ENCODE results near the gene ZNF511. TPM values are rescaled to one million over a fixed set of nuclear protein-coding genes. Genes with fewer than 3 reads are reported as not detected.

ZNF511 gene
- total RNA-seq, 2 experiments from 2014 or later: 58.0 to 60.1 TPM

DNA sequence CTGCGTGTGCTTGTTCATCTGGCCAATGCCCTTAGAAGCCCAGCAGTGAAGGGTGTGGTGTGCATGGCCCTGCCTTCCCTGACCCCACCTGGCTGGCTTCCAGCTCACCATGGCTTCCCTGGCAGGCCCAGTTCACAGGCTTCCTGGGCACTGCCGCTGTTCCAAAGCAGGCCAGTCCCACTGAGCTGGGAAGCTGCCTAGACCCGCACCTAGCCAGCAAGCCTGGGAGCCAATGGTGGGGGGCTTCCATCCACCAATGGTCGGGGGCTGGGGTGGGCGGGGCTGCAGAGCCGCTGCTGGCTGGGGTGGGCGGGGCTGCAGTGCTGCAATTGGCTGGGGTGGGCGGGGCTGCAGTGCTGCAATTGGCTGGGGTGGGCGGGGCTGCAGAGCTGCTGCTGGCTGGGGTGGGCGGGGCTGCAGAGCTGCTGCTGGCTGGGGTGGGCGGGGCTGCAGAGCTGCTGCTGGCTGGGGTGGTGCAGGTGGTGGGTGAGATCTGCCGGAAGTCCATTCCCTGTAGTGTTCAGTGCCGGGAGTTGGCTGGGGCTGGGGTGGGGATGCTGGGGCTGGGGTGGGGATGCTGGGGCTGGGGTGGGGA, 15.6 kb downstream of the ZNF511 start:
- H3K36me3 Mint-ChIP-seq (ENCODE audit: low read depth): no peaks in the 10 kb centered on the region
- ChIA-PET CTCF (interaction anchor here (0.8 to 1.8 kb wide), 5 partner anchors 10 to 285 kb away, joined by 3 to 8 read pairs (median 4); no protein-coding TSS in a partner anchor), POLR2A (interaction anchor here (0.9 to 1.6 kb wide), 3 partner anchors 8 to 14 kb away, joined by 4 to 5 read pairs (median 4); no protein-coding TSS in a partner anchor)
- no peak overlapping the region for H3K27ac Mint-ChIP-seq
- TF ChIP-seq, protein P1, sequence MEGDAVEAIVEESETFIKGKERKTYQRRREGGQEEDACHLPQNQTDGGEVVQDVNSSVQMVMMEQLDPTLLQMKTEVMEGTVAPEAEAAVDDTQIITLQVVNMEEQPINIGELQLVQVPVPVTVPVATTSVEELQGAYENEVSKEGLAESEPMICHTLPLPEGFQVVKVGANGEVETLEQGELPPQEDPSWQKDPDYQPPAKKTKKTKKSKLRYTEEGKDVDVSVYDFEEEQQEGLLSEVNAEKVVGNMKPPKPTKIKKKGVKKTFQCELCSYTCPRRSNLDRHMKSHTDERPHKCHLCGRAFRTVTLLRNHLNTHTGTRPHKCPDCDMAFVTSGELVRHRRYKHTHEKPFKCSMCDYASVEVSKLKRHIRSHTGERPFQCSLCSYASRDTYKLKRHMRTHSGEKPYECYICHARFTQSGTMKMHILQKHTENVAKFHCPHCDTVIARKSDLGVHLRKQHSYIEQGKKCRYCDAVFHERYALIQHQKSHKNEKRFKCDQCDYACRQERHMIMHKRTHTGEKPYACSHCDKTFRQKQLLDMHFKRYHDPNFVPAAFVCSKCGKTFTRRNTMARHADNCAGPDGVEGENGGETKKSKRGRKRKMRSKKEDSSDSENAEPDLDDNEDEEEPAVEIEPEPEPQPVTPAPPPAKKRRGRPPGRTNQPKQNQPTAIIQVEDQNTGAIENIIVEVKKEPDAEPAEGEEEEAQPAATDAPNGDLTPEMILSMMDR (IDR thresholded peaks at IDR 0.05): no peak
- peaks cover 35% of the 10 kb centered on the region for H3K27me3 Mint-ChIP-seq
- peaks cover 10% of the 10 kb centered on the region for H3K4me1 Mint-ChIP-seq (ENCODE audit: low read depth)
- H3K4me3 Mint-ChIP-seq: no peak overlapping the region
- H3K9me3 Mint-ChIP-seq: no peaks in the 10 kb centered on the region
- intact Hi-C loops (cut with micrococcal nuclease): no loop called here
- DNase-seq (peak; percentile 84), ATAC-seq (peak; percentile 93)

DNA sequence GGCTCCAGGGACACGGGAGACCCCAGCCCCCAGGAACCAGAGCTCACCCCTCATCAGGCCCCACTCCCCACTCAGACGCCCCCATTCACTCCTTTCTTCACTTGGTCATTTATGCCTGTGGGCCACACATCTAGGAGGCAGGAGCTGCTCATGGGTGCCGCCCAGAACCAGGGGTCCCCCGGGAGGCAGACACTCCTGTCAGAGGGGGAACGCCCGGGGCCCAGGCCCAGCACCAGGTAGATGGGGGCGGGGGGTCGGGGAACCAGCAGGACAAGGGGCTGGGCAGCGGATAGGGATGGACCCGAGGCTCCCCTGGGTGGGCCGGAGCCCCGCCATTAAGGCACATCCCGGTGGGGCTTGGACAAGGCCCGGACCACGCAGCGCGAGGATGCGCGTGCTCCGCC, 16.1 kb downstream of the ZNF511 start:
- Mint-ChIP-seq H3K4me1 (ENCODE audit: low read depth) (peaks cover 12% of the 10 kb centered on the region), H3K27me3 (peaks cover 35% of the 10 kb centered on the region), H3K36me3 (ENCODE audit: low read depth) (no peaks in the 10 kb centered on the region), H3K4me3 (peak overlapping the region; percentile 43), H3K9me3 (no peaks in the 10 kb centered on the region), H3K27ac (no peak overlapping the region)
- ChIA-PET CTCF (interaction anchor here (0.8 to 1.8 kb wide), 3 partner anchors 11 to 284 kb away, joined by 4 to 8 read pairs (median 6); no protein-coding TSS in a partner anchor), POLR2A (interaction anchor here (0.7 to 1.6 kb wide), 3 partner anchors 11 to 123 kb away, joined by 3 to 5 read pairs (median 4); no protein-coding TSS in a partner anchor)
- intact Hi-C loops (cut with micrococcal nuclease): loop anchor here (5.0 kb wide), 1 partner anchor 67 kb away; the partner anchor contains the start of gene MTG1
- ATAC-seq: no peak
- no peak for DNase-seq
- TF ChIP-seq, protein P1 (IDR thresholded peaks at IDR 0.05): no peak

DNA sequence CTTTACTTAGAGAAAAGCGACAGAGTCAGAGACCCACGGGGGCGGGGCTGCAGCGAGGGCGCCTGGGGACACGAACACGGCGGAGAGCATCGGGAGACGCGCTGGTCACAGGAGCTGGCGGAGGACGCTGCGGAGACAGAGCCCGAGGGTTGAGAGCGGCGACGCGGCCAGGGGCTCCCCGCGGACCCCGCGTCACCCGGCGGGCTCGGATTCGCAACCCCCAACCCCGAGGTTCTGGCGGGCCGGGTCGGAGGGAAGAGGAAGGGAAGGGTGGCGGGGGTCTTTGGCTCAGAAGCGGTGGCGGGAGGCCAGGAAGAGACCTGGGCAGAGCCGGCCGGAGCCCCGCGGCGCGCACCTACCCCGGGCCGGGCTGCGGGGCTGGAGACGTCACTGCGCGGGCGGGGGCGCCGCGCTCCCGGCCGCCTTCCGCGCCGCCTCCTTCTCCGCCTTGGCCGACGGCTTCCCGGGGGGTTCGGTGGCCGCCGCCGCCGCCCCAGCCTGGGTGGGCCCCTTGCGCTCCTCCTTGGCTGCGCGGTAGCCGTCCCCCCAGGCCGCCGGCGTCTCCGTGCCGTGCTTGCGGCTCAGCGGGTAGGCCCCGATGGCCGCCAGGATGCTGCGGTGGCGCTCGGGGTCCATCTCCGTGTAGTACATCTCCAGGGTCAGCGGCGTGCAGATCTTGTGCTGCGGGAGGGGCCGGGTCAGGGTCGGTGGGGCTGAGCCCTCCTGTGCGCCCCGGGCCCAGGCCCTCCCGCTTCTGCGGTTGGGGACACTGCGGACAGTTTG, 16.9 kb downstream of the ZNF511 start:
- intact Hi-C loops (cut with micrococcal nuclease): loop anchor here (5.0 kb wide), 1 partner anchor 67 kb away; the partner anchor contains the start of gene MTG1
- TF ChIP-seq, protein P1 (IDR thresholded peaks at IDR 0.05): no peak
- H3K4me3 Mint-ChIP-seq: peak overlapping the region; percentile 43
- CTCF ChIA-PET: interaction anchor here (1.8 kb wide), 1 partner anchor 17 kb away, joined by 6 read pairs; no protein-coding TSS in a partner anchor
- H3K27ac Mint-ChIP-seq: no peak overlapping the region
- peaks cover 30% of the 10 kb centered on the region for H3K27me3 Mint-ChIP-seq
- ATAC-seq (no peak), DNase-seq (no peak)
- no peaks in the 10 kb centered on the region for H3K9me3 Mint-ChIP-seq
- POLR2A ChIA-PET: interaction anchor here (0.7 to 1.6 kb wide), 2 partner anchors 15 to 124 kb away, joined by 3 to 5 read pairs; no protein-coding TSS in a partner anchor
- peaks cover 13% of the 10 kb centered on the region for H3K4me1 Mint-ChIP-seq (ENCODE audit: low read depth)
- no peaks in the 10 kb centered on the region for H3K36me3 Mint-ChIP-seq (ENCODE audit: low read depth)

DNA sequence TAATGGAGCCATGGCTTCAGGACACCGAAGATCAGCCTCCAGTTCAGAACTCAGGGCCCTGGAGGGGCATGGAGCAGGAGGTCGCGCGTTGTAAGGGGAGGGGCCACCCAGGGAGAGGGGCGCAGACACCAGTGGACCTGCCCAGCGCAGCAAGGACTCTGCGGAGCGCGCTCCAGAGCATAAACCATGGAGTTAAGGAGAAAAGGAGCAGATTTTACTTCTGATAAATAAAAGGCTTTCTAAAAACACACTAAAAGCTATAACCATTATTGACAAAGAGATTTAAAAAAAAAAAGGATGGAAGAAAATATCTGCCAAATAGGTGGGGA, 17.5 kb downstream of the ZNF511 start:
- no peaks in the 10 kb centered on the region for H3K36me3 Mint-ChIP-seq (ENCODE audit: low read depth)
- peak overlapping the region; percentile 5 for H3K4me3 Mint-ChIP-seq
- peaks cover 13% of the 10 kb centered on the region for H3K4me1 Mint-ChIP-seq (ENCODE audit: low read depth)
- intact Hi-C loops (cut with micrococcal nuclease): loop anchor here (5.0 kb wide), 1 partner anchor 66 kb away; the partner anchor contains the start of gene MTG1
- ATAC-seq (no peak), DNase-seq (no peak)
- H3K9me3 Mint-ChIP-seq: no peaks in the 10 kb centered on the region
- no peak overlapping the region for H3K27ac Mint-ChIP-seq
- ChIA-PET CTCF (no interaction called here), POLR2A (no interaction called here)
- H3K27me3 Mint-ChIP-seq: peaks cover 30% of the 10 kb centered on the region
- TF ChIP-seq, protein P1 (IDR thresholded peaks at IDR 0.05): no peak

All from activated CD8-positive, alpha-beta T cell treated with anti-CD3 and anti-CD28 coated beads for 36 hours (primary cell).